ENCODE results near the gene ST6GAL2. TPM values are rescaled to one million over a fixed set of nuclear protein-coding genes. Genes with fewer than 3 reads are reported as not detected.

Gene ST6GAL2
- total and polyA plus RNA-seq, 9 of the 15 experiments (the other 6 are each of a cell fraction or from before 2014, with no cell fraction given) = not detected

DNA sequence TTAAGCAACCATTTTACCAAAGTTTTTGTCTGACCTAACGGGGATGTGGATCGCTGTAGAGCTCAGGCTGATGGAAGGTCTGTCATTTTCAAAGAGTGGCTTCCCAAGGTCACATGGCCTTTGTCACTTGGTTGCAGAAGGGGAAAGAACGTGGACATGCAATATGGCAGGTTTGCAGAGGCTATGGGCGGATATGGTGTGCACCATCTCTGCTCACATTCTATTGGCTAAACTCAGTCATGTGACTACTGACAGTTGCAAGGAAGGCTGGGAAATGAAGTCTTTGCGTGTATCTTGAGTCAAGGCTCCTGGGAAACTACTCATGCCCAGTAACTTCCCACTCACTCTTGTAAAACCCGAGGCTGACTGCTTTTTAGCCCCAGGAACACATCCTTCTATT lies 96.8 kb downstream of the ST6GAL2 start (continued):
- TF ChIP-seq, protein P1, sequence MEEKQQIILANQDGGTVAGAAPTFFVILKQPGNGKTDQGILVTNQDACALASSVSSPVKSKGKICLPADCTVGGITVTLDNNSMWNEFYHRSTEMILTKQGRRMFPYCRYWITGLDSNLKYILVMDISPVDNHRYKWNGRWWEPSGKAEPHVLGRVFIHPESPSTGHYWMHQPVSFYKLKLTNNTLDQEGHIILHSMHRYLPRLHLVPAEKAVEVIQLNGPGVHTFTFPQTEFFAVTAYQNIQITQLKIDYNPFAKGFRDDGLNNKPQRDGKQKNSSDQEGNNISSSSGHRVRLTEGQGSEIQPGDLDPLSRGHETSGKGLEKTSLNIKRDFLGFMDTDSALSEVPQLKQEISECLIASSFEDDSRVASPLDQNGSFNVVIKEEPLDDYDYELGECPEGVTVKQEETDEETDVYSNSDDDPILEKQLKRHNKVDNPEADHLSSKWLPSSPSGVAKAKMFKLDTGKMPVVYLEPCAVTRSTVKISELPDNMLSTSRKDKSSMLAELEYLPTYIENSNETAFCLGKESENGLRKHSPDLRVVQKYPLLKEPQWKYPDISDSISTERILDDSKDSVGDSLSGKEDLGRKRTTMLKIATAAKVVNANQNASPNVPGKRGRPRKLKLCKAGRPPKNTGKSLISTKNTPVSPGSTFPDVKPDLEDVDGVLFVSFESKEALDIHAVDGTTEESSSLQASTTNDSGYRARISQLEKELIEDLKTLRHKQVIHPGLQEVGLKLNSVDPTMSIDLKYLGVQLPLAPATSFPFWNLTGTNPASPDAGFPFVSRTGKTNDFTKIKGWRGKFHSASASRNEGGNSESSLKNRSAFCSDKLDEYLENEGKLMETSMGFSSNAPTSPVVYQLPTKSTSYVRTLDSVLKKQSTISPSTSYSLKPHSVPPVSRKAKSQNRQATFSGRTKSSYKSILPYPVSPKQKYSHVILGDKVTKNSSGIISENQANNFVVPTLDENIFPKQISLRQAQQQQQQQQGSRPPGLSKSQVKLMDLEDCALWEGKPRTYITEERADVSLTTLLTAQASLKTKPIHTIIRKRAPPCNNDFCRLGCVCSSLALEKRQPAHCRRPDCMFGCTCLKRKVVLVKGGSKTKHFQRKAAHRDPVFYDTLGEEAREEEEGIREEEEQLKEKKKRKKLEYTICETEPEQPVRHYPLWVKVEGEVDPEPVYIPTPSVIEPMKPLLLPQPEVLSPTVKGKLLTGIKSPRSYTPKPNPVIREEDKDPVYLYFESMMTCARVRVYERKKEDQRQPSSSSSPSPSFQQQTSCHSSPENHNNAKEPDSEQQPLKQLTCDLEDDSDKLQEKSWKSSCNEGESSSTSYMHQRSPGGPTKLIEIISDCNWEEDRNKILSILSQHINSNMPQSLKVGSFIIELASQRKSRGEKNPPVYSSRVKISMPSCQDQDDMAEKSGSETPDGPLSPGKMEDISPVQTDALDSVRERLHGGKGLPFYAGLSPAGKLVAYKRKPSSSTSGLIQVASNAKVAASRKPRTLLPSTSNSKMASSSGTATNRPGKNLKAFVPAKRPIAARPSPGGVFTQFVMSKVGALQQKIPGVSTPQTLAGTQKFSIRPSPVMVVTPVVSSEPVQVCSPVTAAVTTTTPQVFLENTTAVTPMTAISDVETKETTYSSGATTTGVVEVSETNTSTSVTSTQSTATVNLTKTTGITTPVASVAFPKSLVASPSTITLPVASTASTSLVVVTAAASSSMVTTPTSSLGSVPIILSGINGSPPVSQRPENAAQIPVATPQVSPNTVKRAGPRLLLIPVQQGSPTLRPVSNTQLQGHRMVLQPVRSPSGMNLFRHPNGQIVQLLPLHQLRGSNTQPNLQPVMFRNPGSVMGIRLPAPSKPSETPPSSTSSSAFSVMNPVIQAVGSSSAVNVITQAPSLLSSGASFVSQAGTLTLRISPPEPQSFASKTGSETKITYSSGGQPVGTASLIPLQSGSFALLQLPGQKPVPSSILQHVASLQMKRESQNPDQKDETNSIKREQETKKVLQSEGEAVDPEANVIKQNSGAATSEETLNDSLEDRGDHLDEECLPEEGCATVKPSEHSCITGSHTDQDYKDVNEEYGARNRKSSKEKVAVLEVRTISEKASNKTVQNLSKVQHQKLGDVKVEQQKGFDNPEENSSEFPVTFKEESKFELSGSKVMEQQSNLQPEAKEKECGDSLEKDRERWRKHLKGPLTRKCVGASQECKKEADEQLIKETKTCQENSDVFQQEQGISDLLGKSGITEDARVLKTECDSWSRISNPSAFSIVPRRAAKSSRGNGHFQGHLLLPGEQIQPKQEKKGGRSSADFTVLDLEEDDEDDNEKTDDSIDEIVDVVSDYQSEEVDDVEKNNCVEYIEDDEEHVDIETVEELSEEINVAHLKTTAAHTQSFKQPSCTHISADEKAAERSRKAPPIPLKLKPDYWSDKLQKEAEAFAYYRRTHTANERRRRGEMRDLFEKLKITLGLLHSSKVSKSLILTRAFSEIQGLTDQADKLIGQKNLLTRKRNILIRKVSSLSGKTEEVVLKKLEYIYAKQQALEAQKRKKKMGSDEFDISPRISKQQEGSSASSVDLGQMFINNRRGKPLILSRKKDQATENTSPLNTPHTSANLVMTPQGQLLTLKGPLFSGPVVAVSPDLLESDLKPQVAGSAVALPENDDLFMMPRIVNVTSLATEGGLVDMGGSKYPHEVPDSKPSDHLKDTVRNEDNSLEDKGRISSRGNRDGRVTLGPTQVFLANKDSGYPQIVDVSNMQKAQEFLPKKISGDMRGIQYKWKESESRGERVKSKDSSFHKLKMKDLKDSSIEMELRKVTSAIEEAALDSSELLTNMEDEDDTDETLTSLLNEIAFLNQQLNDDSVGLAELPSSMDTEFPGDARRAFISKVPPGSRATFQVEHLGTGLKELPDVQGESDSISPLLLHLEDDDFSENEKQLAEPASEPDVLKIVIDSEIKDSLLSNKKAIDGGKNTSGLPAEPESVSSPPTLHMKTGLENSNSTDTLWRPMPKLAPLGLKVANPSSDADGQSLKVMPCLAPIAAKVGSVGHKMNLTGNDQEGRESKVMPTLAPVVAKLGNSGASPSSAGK (IDR thresholded peaks at IDR 0.05) = 0 out of 2 replicates have a peak, but pooled peaks have one; percentile 15
- peak; percentile 9 for TF ChIP-seq NFYB (IDR thresholded peaks at IDR 0.05; ENCODE audit: extremely low read depth, insufficient read length)
- TF ChIP-seq ZNF644 (tag; IDR thresholded peaks at IDR 0.05; ENCODE audit: low read depth) = 0 out of 2 replicates have a peak, but pooled peaks have one; percentile 32
